GM12892 (cell line): ENCODE measurements around the gene CHD2.

Source experiments
- POLR2A ChIP-seq: IDR thresholded peaks from 2 replicates; pipeline ENCODE4 v1.6.1; 2011; ENCODE audit warnings: low read depth, low read length, control low read depth
- POLR2AphosphoS5 ChIP-seq: IDR thresholded peaks from 2 replicates; pipeline ENCODE4 v1.6.1; 2011; ENCODE audit warnings: low read depth, low read length, control low read depth

DNA sequence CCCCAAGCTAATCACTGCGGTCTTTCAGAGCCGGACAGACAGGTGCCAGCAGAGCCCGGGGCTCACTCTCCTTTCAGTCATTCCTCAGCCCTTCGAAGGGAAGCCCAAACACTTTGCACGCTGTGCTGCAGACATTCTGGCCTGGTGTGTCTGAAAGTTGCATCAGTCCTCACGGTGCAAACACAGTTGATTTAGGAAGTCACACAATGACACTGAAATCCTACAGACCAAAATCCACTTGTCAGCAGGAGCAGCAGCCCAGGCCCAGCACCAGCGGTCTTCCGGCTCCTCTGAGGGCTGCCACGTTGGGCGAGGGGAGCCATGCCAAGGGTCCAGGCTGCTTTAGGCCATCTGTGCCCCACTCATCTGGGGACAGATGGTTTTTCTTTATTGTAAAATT lies 127.3 kb downstream of the CHD2 start:
- no peak for TF ChIP-seq POLR2AphosphoS5
- no peak; the same call in none of the 2 replicates for TF ChIP-seq POLR2A
